ENCODE measurements around the gene TRIM25.

TRIM25 gene

DNA sequence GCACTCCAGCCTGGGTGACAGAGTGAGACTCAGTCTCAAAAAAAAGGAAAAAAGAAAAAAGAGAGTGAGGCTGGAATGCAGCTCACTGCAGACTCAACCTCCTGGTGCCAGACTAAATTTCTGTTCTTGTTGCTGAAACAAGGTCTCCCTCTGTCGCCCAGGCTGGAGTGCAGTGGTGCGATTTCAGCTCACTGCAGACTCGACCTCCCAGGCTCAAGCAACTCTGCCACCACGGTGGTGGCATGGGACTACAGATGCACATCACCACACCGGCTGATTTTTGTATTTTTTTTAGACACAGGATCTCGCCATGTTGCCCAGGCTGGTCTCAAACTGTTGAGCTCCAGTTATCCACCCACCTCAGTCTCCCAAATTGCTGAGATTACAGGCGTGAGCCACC, 34.6 kb downstream of the TRIM25 start:
- H3K27ac ChIP-seq (ENCODE audit: low read depth, low read length): no peak overlapping the region
- peaks cover 0 to 3% (median 0%) of the 10 kb centered on the region in 5 donors for H3K9me3 ChIP-seq (ENCODE audit: control insufficient read depth in 5 of 5, low read length in 5 of 5)
- peaks cover 0 to 2% (median 0%) of the 10 kb centered on the region in 5 donors for H3K4me1 ChIP-seq (ENCODE audit: control insufficient read depth in 5 of 5, insufficient read depth in 5 of 5, low read length in 5 of 5)
- H3K36me3 ChIP-seq (ENCODE audit: control insufficient read depth in 5 of 5, insufficient read depth in 5 of 5, low read length in 5 of 5): peaks cover 0 to under 1% (median 0%) of the 10 kb centered on the region in 5 donors
- H3K9ac ChIP-seq (ENCODE audit: low read length in 5 of 5): no peak overlapping the region
- peaks cover 0 to 2% (median 0%) of the 10 kb centered on the region in 5 donors for H3K27me3 ChIP-seq (ENCODE audit: control insufficient read depth in 5 of 5, insufficient read depth in 4 of 5, low read length in 5 of 5)
- H3K4me3 ChIP-seq (ENCODE audit: low read depth in 1 of 5, low read length in 5 of 5): no peak overlapping the region

- Histone ChIP-seq H3K9ac (ENCODE audit: low read length in 5 of 5) (no peak overlapping the region), H3K27me3 (ENCODE audit: control insufficient read depth in 5 of 5, insufficient read depth in 4 of 5, low read length in 5 of 5) (peaks cover 0 to 2% (median 0%) of the 10 kb centered on the region in 5 donors), H3K9me3 (ENCODE audit: control insufficient read depth in 5 of 5, low read length in 5 of 5) (peaks cover 0 to 3% (median 0%) of the 10 kb centered on the region in 5 donors), H3K27ac (ENCODE audit: low read depth, low read length) (no peak overlapping the region), H3K4me1 (ENCODE audit: control insufficient read depth in 5 of 5, insufficient read depth in 5 of 5, low read length in 5 of 5) (peaks cover 0 to 2% (median 0%) of the 10 kb centered on the region in 5 donors), H3K36me3 (ENCODE audit: control insufficient read depth in 5 of 5, insufficient read depth in 5 of 5, low read length in 5 of 5) (no peaks in the 10 kb centered on the region), H3K4me3 (ENCODE audit: low read depth in 1 of 5, low read length in 5 of 5) (no peak overlapping the region)
These were observed 37.1 kb downstream of the TRIM25 start for GRCh38 chr17:56876766-56877179.

DNA sequence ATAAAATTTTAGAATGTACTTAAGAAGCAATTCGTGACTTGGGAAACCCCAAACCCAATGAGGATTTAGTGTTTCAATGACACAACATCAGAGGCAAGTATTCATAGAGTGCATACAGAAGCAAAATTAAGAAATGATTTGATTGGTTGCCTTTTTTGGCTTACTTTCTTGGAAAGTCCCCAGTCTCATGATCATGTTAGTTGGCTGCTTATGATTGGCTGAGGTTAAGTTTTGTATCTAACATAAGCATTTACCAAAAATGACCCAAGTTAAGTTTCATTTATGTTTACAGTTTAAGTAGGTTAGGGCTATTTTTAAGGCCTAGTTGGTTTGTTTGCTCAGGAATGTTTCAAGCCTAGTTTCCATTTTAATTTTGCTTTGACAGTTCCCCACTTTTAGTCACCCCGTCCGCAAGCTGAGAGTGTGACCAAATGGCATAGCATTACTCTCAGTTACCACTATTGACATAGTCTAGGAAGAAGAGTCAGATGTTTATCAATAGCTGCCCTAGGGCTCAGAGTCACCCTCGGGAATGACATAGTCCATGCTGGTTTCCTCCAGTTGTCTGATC, 43.7 kb downstream of the TRIM25 start:
- Histone ChIP-seq H3K4me1 (ENCODE audit: control insufficient read depth in 5 of 5, insufficient read depth in 5 of 5, low read length in 5 of 5) (no peaks in the 10 kb centered on the region), H3K9ac (ENCODE audit: low read length in 5 of 5) (no peak overlapping the region), H3K27ac (ENCODE audit: low read depth, low read length) (no peak overlapping the region), H3K36me3 (ENCODE audit: control insufficient read depth in 5 of 5, insufficient read depth in 5 of 5, low read length in 5 of 5) (no peaks in the 10 kb centered on the region), H3K9me3 (ENCODE audit: control insufficient read depth in 5 of 5, low read length in 5 of 5) (no peaks in the 10 kb centered on the region), H3K4me3 (ENCODE audit: low read depth in 1 of 5, low read length in 5 of 5) (no peak overlapping the region), H3K27me3 (ENCODE audit: control insufficient read depth in 5 of 5, insufficient read depth in 4 of 5, low read length in 5 of 5) (no peaks in the 10 kb centered on the region)

- Histone ChIP-seq H3K27me3 (ENCODE audit: control insufficient read depth in 5 of 5, insufficient read depth in 4 of 5, low read length in 5 of 5) (no peaks in the 10 kb centered on the region), H3K4me3 (ENCODE audit: low read depth in 1 of 5, low read length in 5 of 5) (no peak overlapping the region), H3K4me1 (ENCODE audit: control insufficient read depth in 5 of 5, insufficient read depth in 5 of 5, low read length in 5 of 5) (no peaks in the 10 kb centered on the region), H3K9ac (ENCODE audit: low read length in 5 of 5) (no peak overlapping the region), H3K9me3 (ENCODE audit: control insufficient read depth in 5 of 5, low read length in 5 of 5) (no peaks in the 10 kb centered on the region), H3K27ac (ENCODE audit: low read depth, low read length) (no peak overlapping the region), H3K36me3 (ENCODE audit: control insufficient read depth in 5 of 5, insufficient read depth in 5 of 5, low read length in 5 of 5) (peaks cover 0 to 7% (median 4%) of the 10 kb centered on the region in 5 donors)
These were observed 45.1 kb downstream of the TRIM25 start for GRCh38 chr17:56868716-56869115.

GRCh38 chr17:56867948-56868376, 45.9 kb downstream of the TRIM25 start:
- H3K4me1 ChIP-seq (ENCODE audit: control insufficient read depth in 5 of 5, insufficient read depth in 5 of 5, low read length in 5 of 5): no peaks in the 10 kb centered on the region
- no peaks in the 10 kb centered on the region for H3K27me3 ChIP-seq (ENCODE audit: control insufficient read depth in 5 of 5, insufficient read depth in 4 of 5, low read length in 5 of 5)
- no peak overlapping the region for H3K9ac ChIP-seq (ENCODE audit: low read length in 5 of 5)
- peaks cover 0 to 7% (median 6%) of the 10 kb centered on the region in 5 donors for H3K36me3 ChIP-seq (ENCODE audit: control insufficient read depth in 5 of 5, insufficient read depth in 5 of 5, low read length in 5 of 5)
- H3K27ac ChIP-seq (ENCODE audit: low read depth, low read length): no peak overlapping the region
- H3K9me3 ChIP-seq (ENCODE audit: control insufficient read depth in 5 of 5, low read length in 5 of 5): no peaks in the 10 kb centered on the region
- no peak overlapping the region for H3K4me3 ChIP-seq (ENCODE audit: low read depth in 1 of 5, low read length in 5 of 5)

GRCh38 chr17:56866496-56866895, 47.4 kb downstream of the TRIM25 start:
- no peak overlapping the region for H3K9ac ChIP-seq (ENCODE audit: low read length in 5 of 5)
- H3K9me3 ChIP-seq (ENCODE audit: control insufficient read depth in 5 of 5, low read length in 5 of 5): no peaks in the 10 kb centered on the region
- no peaks in the 10 kb centered on the region for H3K4me1 ChIP-seq (ENCODE audit: control insufficient read depth in 5 of 5, insufficient read depth in 5 of 5, low read length in 5 of 5)
- no peak overlapping the region for H3K27ac ChIP-seq (ENCODE audit: low read depth, low read length)
- H3K36me3 ChIP-seq (ENCODE audit: control insufficient read depth in 5 of 5, insufficient read depth in 5 of 5, low read length in 5 of 5): peaks cover 0 to 20% (median 9%) of the 10 kb centered on the region in 5 donors
- no peak overlapping the region for H3K4me3 ChIP-seq (ENCODE audit: low read depth in 1 of 5, low read length in 5 of 5)
- H3K27me3 ChIP-seq (ENCODE audit: control insufficient read depth in 5 of 5, insufficient read depth in 4 of 5, low read length in 5 of 5): no peaks in the 10 kb centered on the region

GRCh38 chr17:56866076-56866475, 47.8 kb downstream of the TRIM25 start:
- H3K27me3 ChIP-seq (ENCODE audit: control insufficient read depth in 5 of 5, insufficient read depth in 4 of 5, low read length in 5 of 5): no peaks in the 10 kb centered on the region
- peaks cover 0 to 22% (median 10%) of the 10 kb centered on the region in 5 donors for H3K36me3 ChIP-seq (ENCODE audit: control insufficient read depth in 5 of 5, insufficient read depth in 5 of 5, low read length in 5 of 5)
- no peak overlapping the region for H3K9ac ChIP-seq (ENCODE audit: low read length in 5 of 5)
- no peaks in the 10 kb centered on the region for H3K9me3 ChIP-seq (ENCODE audit: control insufficient read depth in 5 of 5, low read length in 5 of 5)
- no peak overlapping the region for H3K27ac ChIP-seq (ENCODE audit: low read depth, low read length)
- no peaks in the 10 kb centered on the region for H3K4me1 ChIP-seq (ENCODE audit: control insufficient read depth in 5 of 5, insufficient read depth in 5 of 5, low read length in 5 of 5)
- H3K4me3 ChIP-seq (ENCODE audit: low read depth in 1 of 5, low read length in 5 of 5): no peak overlapping the region

GRCh38 chr17:56863974-56864373, 49.9 kb downstream of the TRIM25 start:
- no peaks in the 10 kb centered on the region for H3K4me1 ChIP-seq (ENCODE audit: control insufficient read depth in 5 of 5, insufficient read depth in 5 of 5, low read length in 5 of 5)
- H3K36me3 ChIP-seq (ENCODE audit: control insufficient read depth in 5 of 5, insufficient read depth in 5 of 5, low read length in 5 of 5): peaks cover 4 to 31% (median 10%) of the 10 kb centered on the region in 5 donors
- H3K27ac ChIP-seq (ENCODE audit: low read depth, low read length): no peak overlapping the region
- no peaks in the 10 kb centered on the region for H3K9me3 ChIP-seq (ENCODE audit: control insufficient read depth in 5 of 5, low read length in 5 of 5)
- H3K9ac ChIP-seq (ENCODE audit: low read length in 5 of 5): no peak overlapping the region
- H3K27me3 ChIP-seq (ENCODE audit: control insufficient read depth in 5 of 5, insufficient read depth in 4 of 5, low read length in 5 of 5): no peaks in the 10 kb centered on the region
- no peak overlapping the region for H3K4me3 ChIP-seq (ENCODE audit: low read depth in 1 of 5, low read length in 5 of 5)

DNA sequence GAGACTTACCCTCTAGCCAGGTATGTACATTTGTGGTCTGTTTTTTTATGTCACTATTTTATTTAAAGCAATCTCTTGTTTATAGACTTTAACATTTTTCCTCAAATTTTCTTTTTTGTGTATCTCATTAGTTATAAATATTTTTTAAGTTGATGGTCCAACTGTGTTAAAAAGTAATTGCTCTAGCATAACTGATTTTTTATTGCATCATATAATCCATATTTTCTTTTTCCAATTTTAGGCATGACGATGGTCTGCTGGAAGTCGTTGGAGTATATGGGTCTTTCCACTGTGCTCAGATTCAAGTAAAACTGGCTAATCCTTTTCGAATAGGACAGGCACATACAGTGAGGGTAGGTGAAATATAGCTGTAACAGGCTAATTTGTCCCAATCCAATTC, 52.0 kb downstream of the TRIM25 start:
- H3K27ac ChIP-seq (ENCODE audit: low read depth, low read length): no peak overlapping the region
- H3K4me1 ChIP-seq (ENCODE audit: control insufficient read depth in 5 of 5, insufficient read depth in 5 of 5, low read length in 5 of 5): no peaks in the 10 kb centered on the region
- no peaks in the 10 kb centered on the region for H3K9me3 ChIP-seq (ENCODE audit: control insufficient read depth in 5 of 5, low read length in 5 of 5)
- no peak overlapping the region for H3K9ac ChIP-seq (ENCODE audit: low read length in 5 of 5)
- H3K4me3 ChIP-seq (ENCODE audit: low read depth in 1 of 5, low read length in 5 of 5): no peak overlapping the region
- no peaks in the 10 kb centered on the region for H3K27me3 ChIP-seq (ENCODE audit: control insufficient read depth in 5 of 5, insufficient read depth in 4 of 5, low read length in 5 of 5)
- H3K36me3 ChIP-seq (ENCODE audit: control insufficient read depth in 5 of 5, insufficient read depth in 5 of 5, low read length in 5 of 5): peaks cover 4 to 35% (median 10%) of the 10 kb centered on the region in 5 donors

GRCh38 chr17:56851008-56851407, 62.8 kb downstream of the TRIM25 start:
- H3K27ac ChIP-seq (ENCODE audit: low read depth, low read length): no peak overlapping the region
- H3K9ac ChIP-seq (ENCODE audit: low read length in 5 of 5): no peak overlapping the region
- H3K27me3 ChIP-seq (ENCODE audit: control insufficient read depth in 5 of 5, insufficient read depth in 4 of 5, low read length in 5 of 5): no peaks in the 10 kb centered on the region
- peaks cover 0 to 16% (median 0%) of the 10 kb centered on the region in 5 donors for H3K4me1 ChIP-seq (ENCODE audit: control insufficient read depth in 5 of 5, insufficient read depth in 5 of 5, low read length in 5 of 5)
- H3K36me3 ChIP-seq (ENCODE audit: control insufficient read depth in 5 of 5, insufficient read depth in 5 of 5, low read length in 5 of 5): peaks cover 2 to 25% (median 13%) of the 10 kb centered on the region in 5 donors
- H3K9me3 ChIP-seq (ENCODE audit: control insufficient read depth in 5 of 5, low read length in 5 of 5): no peaks in the 10 kb centered on the region
- no peak overlapping the region for H3K4me3 ChIP-seq (ENCODE audit: low read depth in 1 of 5, low read length in 5 of 5)
